Kidney epithelial cell (primary cell): ENCODE data around the gene CNTN5. TPM values are rescaled to one million over a fixed set of nuclear protein-coding genes. Genes with fewer than 3 reads are reported as not detected.

ENCODE experiments used
- DNase-seq: peaks from one replicate; pipeline ENCODE4 v3.0.0-alpha.2; 2010; ENCODE audit warnings: low read depth
- H3K27me3 ChIP-seq: 2 replicates; pipeline ENCODE4 v1.6.0; 2011; ENCODE audit warnings: low read length; ENCODE audit not compliant: control insufficient read depth, insufficient read depth
- H3K36me3 ChIP-seq: 2 replicates; pipeline ENCODE4 v1.5.1; 2011; ENCODE audit warnings: low read length; ENCODE audit not compliant: control insufficient read depth, insufficient read depth
- H3K4me3 ChIP-seq: 2 replicates; pipeline ENCODE4 v1.5.1; 2011; ENCODE audit warnings: low read depth, mild to moderate bottlenecking, control low read depth, low read length
- CTCF ChIP-seq: IDR thresholded peaks from 2 replicates; pipeline ENCODE4 v1.5.1; 2011; ENCODE audit warnings: mild to moderate bottlenecking, moderate library complexity, low read length, control low read depth, inconsistent platforms; ENCODE audit not compliant: insufficient read depth, poor library complexity, severe bottlenecking
- total RNA-seq: library from RNA; depleted of rRNA; stranded (reverse); fragments of >200 nt; gene quantifications from 2 replicates; pipeline ENCODE4 v1.2.3, GENCODE V29; 2015

Gene CNTN5
- total RNA-seq, 1 donor from 2014 or later, result 0.29 TPM

DNA sequence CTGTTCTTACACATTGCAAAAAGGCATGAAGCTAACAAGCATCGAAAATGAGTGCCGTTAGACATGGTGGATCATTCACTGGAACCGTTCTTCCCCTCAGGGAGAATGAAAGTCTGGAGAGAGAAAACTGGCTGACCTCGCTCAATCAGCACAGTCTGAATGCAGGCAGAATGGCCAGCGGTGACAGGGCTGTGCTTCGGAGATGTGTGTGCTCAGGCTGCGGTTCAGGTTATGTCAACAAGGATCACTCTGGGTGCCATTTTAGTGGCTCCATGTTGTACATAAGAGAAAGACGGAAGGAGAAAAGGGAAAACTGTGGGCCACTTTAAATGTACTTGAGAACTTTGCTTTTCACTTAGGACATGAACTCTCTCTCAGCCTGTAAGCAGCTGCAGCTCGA is 916.6 kb downstream of the CNTN5 start:
- H3K4me3 ChIP-seq, result no peak overlapping the region
- H3K36me3 ChIP-seq, result no peaks in the 10 kb centered on the region
- TF ChIP-seq CTCF, result no peak
- no peak for DNase-seq
- no peaks in the 10 kb centered on the region for H3K27me3 ChIP-seq

- Histone ChIP-seq H3K27me3 (no peaks in the 10 kb centered on the region), H3K36me3 (no peaks in the 10 kb centered on the region), H3K4me3 (no peak overlapping the region)
- TF ChIP-seq CTCF, result no peak
- DNase-seq, result peak; percentile 68
These were observed 932.1 kb downstream of the CNTN5 start for GRCh38 chr11:99952816-99953215.

- no peak overlapping the region for H3K4me3 ChIP-seq
- no peak for TF ChIP-seq CTCF
- no peaks in the 10 kb centered on the region for H3K36me3 ChIP-seq
- no peaks in the 10 kb centered on the region for H3K27me3 ChIP-seq
- peak; percentile 5 for DNase-seq
These were observed 939.8 kb downstream of the CNTN5 start for GRCh38 chr11:99960536-99960935.

DNA sequence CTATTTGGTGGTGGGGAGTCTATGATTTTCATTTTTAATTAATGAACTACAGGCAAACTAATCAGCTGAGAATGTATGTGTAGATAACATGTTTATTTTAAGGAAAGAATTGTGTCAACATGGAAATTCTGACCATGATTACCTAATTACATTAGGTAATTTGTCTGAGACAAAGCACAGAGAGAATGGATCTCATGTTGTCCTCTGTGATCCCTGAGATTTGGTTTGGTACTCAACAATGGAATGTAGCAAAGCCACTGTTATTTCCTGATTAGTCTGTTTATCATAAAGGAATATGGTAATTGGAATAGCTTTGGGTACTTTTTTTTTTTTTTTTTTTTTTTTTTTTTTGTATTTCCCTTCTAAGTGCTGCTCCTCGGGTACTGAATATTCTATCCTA is 947.6 kb downstream of the CNTN5 start:
- DNase-seq, result no peak
- no peaks in the 10 kb centered on the region for H3K36me3 ChIP-seq
- no peak overlapping the region for H3K4me3 ChIP-seq
- no peaks in the 10 kb centered on the region for H3K27me3 ChIP-seq
- TF ChIP-seq CTCF, result no peak

GRCh38 chr11:99973993-99974392 is 953.2 kb downstream of the CNTN5 start:
- Histone ChIP-seq H3K4me3 (no peak overlapping the region), H3K27me3 (no peaks in the 10 kb centered on the region), H3K36me3 (no peaks in the 10 kb centered on the region)
- peak; percentile 62 for DNase-seq
- no peak for TF ChIP-seq CTCF

GRCh38 chr11:99979042-99979441 is 958.3 kb downstream of the CNTN5 start:
- H3K36me3 ChIP-seq, result no peaks in the 10 kb centered on the region
- no peaks in the 10 kb centered on the region for H3K27me3 ChIP-seq
- H3K4me3 ChIP-seq, result no peak overlapping the region
- TF ChIP-seq CTCF, result no peak
- DNase-seq, result no peak
